ENCODE measurements around the gene NME3. TPM values are rescaled to one million over a fixed set of nuclear protein-coding genes. Genes with fewer than 3 reads are reported as not detected.

Gene NME3
- total and polyA plus RNA-seq, 10 of the 15 experiments (the other 5 are each of a cell fraction or from before 2014, with no cell fraction given): 0.61 to 55.5 (median 26.5) TPM

DNA sequence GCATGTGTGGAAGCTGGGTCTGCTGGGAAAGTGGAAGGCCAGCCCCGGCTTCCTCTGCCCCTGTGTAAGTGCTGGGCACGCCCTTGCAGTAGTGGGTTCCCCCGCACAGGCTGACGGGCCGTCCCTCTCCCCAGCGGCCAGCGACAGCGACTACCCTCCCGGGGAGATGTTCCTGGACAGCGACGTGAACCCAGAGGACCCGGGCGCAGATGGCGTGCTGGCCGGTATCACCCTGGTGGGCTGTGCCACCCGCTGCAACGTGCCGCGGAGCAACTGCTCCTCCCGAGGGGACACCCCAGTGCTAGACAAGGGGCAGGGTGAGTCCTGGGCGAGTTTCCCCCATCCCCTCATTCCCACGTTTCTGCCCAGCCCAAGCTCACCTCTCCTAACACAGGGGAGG, 5.5 kb downstream of the NME3 start (continued):
- TF ChIP-seq SMAD1 (IDR thresholded peaks at IDR 0.05; ENCODE audit: low read depth, partially characterized antibody): no peak

- H3K36me3 ChIP-seq (ENCODE audit: control insufficient read depth in 2 of 2, insufficient read depth in 2 of 2, low read length in 1 of 2): peaks cover 0 to 30% of the 10 kb centered on the region in 2 experiments; a peak in 3 of 4 replicates
- in situ Hi-C loops (cut with MboI): no loop called here
- no peak for TF ChIP-seq RAD21 (IDR thresholded peaks at IDR 0.05; ENCODE audit: insufficient read depth, low read depth, low read length)
- TF ChIP-seq DPF2 (IDR thresholded peaks at IDR 0.05): no peak
- no peak for TF ChIP-seq NR2C1 (IDR thresholded peaks at IDR 0.05)
- TF ChIP-seq, protein P1, sequence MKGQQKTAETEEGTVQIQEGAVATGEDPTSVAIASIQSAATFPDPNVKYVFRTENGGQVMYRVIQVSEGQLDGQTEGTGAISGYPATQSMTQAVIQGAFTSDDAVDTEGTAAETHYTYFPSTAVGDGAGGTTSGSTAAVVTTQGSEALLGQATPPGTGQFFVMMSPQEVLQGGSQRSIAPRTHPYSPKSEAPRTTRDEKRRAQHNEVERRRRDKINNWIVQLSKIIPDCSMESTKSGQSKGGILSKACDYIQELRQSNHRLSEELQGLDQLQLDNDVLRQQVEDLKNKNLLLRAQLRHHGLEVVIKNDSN (IDR thresholded peaks at IDR 0.05; ENCODE audit: borderline replicate concordance, extremely low read length, insufficient read depth, low read depth, low read length): no peak
- TF ChIP-seq SIN3A (IDR thresholded peaks at IDR 0.05; ENCODE audit: low read depth, low read length): no peak
- no peak for TF ChIP-seq SREBF2 (IDR thresholded peaks at IDR 0.05; ENCODE audit: low read length)
- TF ChIP-seq RELA (IDR thresholded peaks at IDR 0.05; ENCODE audit: borderline replicate concordance, partially characterized antibody): no peak
- no peak for TF ChIP-seq ZBED1 (IDR thresholded peaks at IDR 0.05; ENCODE audit: borderline replicate concordance)
- no peak for TF ChIP-seq RB1 (IDR thresholded peaks at IDR 0.05; ENCODE audit: borderline replicate concordance)
- no peak for TF ChIP-seq LARP7 (IDR thresholded peaks at IDR 0.05)
- TF ChIP-seq PRDM15 (CRISPR knock-in tag; IDR thresholded peaks at IDR 0.05): no peak
- TF ChIP-seq, protein P2, sequence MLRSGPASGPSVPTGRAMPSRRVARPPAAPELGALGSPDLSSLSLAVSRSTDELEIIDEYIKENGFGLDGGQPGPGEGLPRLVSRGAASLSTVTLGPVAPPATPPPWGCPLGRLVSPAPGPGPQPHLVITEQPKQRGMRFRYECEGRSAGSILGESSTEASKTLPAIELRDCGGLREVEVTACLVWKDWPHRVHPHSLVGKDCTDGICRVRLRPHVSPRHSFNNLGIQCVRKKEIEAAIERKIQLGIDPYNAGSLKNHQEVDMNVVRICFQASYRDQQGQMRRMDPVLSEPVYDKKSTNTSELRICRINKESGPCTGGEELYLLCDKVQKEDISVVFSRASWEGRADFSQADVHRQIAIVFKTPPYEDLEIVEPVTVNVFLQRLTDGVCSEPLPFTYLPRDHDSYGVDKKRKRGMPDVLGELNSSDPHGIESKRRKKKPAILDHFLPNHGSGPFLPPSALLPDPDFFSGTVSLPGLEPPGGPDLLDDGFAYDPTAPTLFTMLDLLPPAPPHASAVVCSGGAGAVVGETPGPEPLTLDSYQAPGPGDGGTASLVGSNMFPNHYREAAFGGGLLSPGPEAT (IDR thresholded peaks at IDR 0.05; ENCODE audit: low read depth): no peak
- no peak for TF ChIP-seq FOXK2 (IDR thresholded peaks at IDR 0.05)
- TF ChIP-seq, protein P3, sequence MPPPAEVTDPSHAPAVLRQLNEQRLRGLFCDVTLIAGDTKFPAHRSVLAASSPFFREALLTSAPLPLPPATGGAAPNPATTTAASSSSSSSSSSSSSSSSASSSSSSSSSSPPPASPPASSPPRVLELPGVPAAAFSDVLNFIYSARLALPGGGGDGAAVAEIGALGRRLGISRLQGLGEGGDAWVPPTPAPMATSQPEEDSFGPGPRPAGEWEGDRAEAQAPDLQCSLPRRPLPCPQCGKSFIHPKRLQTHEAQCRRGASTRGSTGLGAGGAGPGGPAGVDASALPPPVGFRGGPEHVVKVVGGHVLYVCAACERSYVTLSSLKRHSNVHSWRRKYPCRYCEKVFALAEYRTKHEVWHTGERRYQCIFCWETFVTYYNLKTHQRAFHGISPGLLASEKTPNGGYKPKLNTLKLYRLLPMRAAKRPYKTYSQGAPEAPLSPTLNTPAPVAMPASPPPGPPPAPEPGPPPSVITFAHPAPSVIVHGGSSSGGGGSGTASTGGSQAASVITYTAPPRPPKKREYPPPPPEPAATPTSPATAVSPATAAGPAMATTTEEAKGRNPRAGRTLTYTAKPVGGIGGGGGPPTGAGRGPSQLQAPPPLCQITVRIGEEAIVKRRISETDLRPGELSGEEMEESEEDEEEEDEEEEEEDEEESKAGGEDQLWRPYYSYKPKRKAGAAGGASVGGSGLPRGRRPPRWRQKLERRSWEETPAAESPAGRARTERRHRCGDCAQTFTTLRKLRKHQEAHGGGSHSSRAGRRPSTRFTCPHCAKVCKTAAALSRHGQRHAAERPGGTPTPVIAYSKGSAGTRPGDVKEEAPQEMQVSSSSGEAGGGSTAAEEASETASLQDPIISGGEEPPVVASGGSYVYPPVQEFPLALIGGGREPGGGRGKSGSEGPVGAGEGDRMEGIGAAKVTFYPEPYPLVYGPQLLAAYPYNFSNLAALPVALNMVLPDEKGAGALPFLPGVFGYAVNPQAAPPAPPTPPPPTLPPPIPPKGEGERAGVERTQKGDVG (CRISPR knock-in tag; IDR thresholded peaks at IDR 0.05): no peak
Observed at GRCh38 chr16:1764971-1765370, 6.4 kb downstream of the NME3 start.

More at GRCh38 chr16:1764971-1765370, 6.4 kb downstream of the NME3 start:
- Histone ChIP-seq H4K20me1 (ENCODE audit: control insufficient read depth, insufficient read depth) (no peaks in the 10 kb centered on the region), H3K4me3 (no peak overlapping the region), H3K27me3 (replicated peaks in 1 of 2; ENCODE audit: control insufficient read depth in 2 of 2, insufficient read depth in 2 of 2, low read length in 1 of 2) (no peaks in the 10 kb centered on the region), H3K27ac (ENCODE audit: control insufficient read depth, insufficient read depth) (no peak overlapping the region), H3K79me2 (ENCODE audit: control insufficient read depth, insufficient read depth, low read length) (no peaks in the 10 kb centered on the region), H2AFZ (ENCODE audit: control insufficient read depth, low read depth, low read length) (no peak overlapping the region), H3K9me3 (replicated peaks; ENCODE audit: control insufficient read depth, insufficient read depth, low read length) (no peaks in the 10 kb centered on the region), H3K9ac (ENCODE audit: control insufficient read depth, insufficient read depth, low read length) (no peak overlapping the region), H3K4me1 (ENCODE audit: control insufficient read depth, insufficient read depth, low read length) (no peaks in the 10 kb centered on the region), H3K4me2 (ENCODE audit: control insufficient read depth, insufficient read depth) (no peak overlapping the region)
- no peak for FAIRE-seq
- ChIA-PET POLR2A (no interaction called here), CTCF (interaction anchor here (1.2 kb wide), 1 partner anchor 59 kb away, joined by 4 read pairs; the partner anchor contains the start of gene MAPK8IP3), SMC1A (ENCODE audit: uncharacterized antibody, unreplicated experiment) (no interaction called here), RAD21 (ENCODE audit: unreplicated experiment) (interaction anchor here (0.8 kb wide), 1 partner anchor 116 kb away, joined by 4 read pairs; no protein-coding TSS in a partner anchor)
- BruUV-seq (replicated peaks): no TSS peak
- DNase-seq (ENCODE audit: low read depth, low spot score): no peak
- intact Hi-C loops (cut with micrococcal nuclease; ENCODE audit: unreplicated experiment): no loop called here
- 99% methylated on average over 21 of the region's 21 CpGs for WGBS (ENCODE audit: insufficient coverage, insufficient replicate concordance, low lambda C conversion rate, missing lambda C conversion rate)
- no peak for ATAC-seq

All from GM12878 (cell line).